Gastroesophageal sphincter (tissue), 3 donors: ENCODE measurements around the gene ABCC1.

Source experiments
- EP300 ChIP-seq: sonication (generic); formaldehyde crosslinking; IDR thresholded peaks from one replicate; pipeline ENCODE4 v1.6.1; 2017; ENCODE audit warnings: antibody characterized with exemption, mild to moderate bottlenecking
- POLR2AphosphoS5 ChIP-seq: sonication (generic); formaldehyde crosslinking; IDR thresholded peaks from one replicate; pipeline ENCODE4 v1.6.1; 2017; ENCODE audit warnings: antibody characterized with exemption
- TF ChIP-seq, protein P1 (sequence below), 4 experiments: fragments of 200-600 bp in 2 of 4; fragments of 450-650 bp in 2 of 4; sonication (generic) in 1 of 4; IDR thresholded peaks; one replicate each; pipeline ENCODE4 v1.5.1; 2017 to 2019; ENCODE audit warnings: antibody characterized with exemption in 4 of 4, mild to moderate bottlenecking in 2 of 4, moderate library complexity in 2 of 4

DNA sequence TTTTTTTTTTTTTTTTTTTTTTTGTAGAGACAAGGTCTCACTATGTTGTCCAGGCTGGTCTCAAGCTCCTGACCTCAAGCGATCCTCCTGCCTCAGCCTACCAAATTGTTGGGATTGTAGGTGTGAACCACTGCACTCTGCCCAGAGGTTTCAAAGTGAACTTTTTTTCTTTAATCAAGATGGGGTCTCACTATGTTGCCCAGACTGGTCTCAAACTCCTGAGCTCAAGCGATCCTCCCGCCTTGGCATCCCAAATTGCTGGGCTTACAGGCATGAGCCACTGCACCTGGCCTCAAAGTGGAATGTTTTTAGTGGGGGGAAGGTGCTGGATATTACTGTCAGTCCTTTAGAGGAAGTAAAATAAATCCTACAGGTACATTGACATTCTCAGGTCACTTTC is 49.1 kb upstream of the ABCC1 start:
- TF ChIP-seq, protein P1, sequence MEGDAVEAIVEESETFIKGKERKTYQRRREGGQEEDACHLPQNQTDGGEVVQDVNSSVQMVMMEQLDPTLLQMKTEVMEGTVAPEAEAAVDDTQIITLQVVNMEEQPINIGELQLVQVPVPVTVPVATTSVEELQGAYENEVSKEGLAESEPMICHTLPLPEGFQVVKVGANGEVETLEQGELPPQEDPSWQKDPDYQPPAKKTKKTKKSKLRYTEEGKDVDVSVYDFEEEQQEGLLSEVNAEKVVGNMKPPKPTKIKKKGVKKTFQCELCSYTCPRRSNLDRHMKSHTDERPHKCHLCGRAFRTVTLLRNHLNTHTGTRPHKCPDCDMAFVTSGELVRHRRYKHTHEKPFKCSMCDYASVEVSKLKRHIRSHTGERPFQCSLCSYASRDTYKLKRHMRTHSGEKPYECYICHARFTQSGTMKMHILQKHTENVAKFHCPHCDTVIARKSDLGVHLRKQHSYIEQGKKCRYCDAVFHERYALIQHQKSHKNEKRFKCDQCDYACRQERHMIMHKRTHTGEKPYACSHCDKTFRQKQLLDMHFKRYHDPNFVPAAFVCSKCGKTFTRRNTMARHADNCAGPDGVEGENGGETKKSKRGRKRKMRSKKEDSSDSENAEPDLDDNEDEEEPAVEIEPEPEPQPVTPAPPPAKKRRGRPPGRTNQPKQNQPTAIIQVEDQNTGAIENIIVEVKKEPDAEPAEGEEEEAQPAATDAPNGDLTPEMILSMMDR (IDR thresholded peaks at IDR 0.05) = no peak
- no peak for TF ChIP-seq POLR2AphosphoS5
- TF ChIP-seq EP300 = no peak
